SHP77 treated with DMSO at 0.1 percent for 48 hours (cell line): ENCODE data around the gene SIRPA.

ENCODE experiments used
- DNase-seq: peaks from one replicate; lab custom pipeline; 2025; lab: John Stamatoyannopoulos, UW

SIRPA gene

GRCh38 chr20:1934156-1934555 lies 38.9 kb downstream of the SIRPA start:
- DNase-seq: no peak

GRCh38 chr20:1934721-1935573 lies 39.7 kb downstream of the SIRPA start:
- no peak for DNase-seq

GRCh38 chr20:1935696-1936366 lies 40.6 kb downstream of the SIRPA start:
- no peak for DNase-seq

- DNase-seq: no peak
Measured at GRCh38 chr20:1937316-1937976, 42.2 kb downstream of the SIRPA start.

GRCh38 chr20:1938464-1939269 lies 43.5 kb downstream of the SIRPA start:
- no peak for DNase-seq

- DNase-seq: no peak
Measured at GRCh38 chr20:1939270-1939595, 44.0 kb downstream of the SIRPA start.

- DNase-seq: no peak
Measured at GRCh38 chr20:1940581-1940980, 45.4 kb downstream of the SIRPA start.

- no peak for DNase-seq
Measured at GRCh38 chr20:1941226-1941625, 46.0 kb downstream of the SIRPA start.

GRCh38 chr20:1942061-1942460 lies 46.9 kb downstream of the SIRPA start:
- DNase-seq: no peak

- DNase-seq: no peak
Measured at GRCh38 chr20:1942486-1943274, 47.5 kb downstream of the SIRPA start.

- no peak for DNase-seq
Measured at GRCh38 chr20:1943275-1944002, 48.2 kb downstream of the SIRPA start.

GRCh38 chr20:1944345-1945091 lies 49.3 kb downstream of the SIRPA start:
- DNase-seq: no peak

GRCh38 chr20:1945134-1945618 lies 50.0 kb downstream of the SIRPA start:
- no peak for DNase-seq

- no peak for DNase-seq
Measured at GRCh38 chr20:1945660-1946059, 50.5 kb downstream of the SIRPA start.

- DNase-seq: no peak
Measured at GRCh38 chr20:1946442-1946761, 51.2 kb downstream of the SIRPA start.

GRCh38 chr20:1946762-1947534 lies 51.7 kb downstream of the SIRPA start:
- DNase-seq: no peak

GRCh38 chr20:1947535-1947846 lies 52.3 kb downstream of the SIRPA start:
- DNase-seq: no peak

GRCh38 chr20:1949347-1950100 lies 54.3 kb downstream of the SIRPA start:
- no peak for DNase-seq

GRCh38 chr20:1950836-1951235 lies 55.6 kb downstream of the SIRPA start:
- no peak for DNase-seq
